ENCODE results near the gene SURF1. TPM values are rescaled to one million over a fixed set of nuclear protein-coding genes. Genes with fewer than 3 reads are reported as not detected.

SURF1 gene
- total and polyA plus RNA-seq, 10 of the 15 experiments (the other 5 are each of a cell fraction or from before 2014, with no cell fraction given) = 17.9 to 46.4 (median 29.6) TPM

DNA sequence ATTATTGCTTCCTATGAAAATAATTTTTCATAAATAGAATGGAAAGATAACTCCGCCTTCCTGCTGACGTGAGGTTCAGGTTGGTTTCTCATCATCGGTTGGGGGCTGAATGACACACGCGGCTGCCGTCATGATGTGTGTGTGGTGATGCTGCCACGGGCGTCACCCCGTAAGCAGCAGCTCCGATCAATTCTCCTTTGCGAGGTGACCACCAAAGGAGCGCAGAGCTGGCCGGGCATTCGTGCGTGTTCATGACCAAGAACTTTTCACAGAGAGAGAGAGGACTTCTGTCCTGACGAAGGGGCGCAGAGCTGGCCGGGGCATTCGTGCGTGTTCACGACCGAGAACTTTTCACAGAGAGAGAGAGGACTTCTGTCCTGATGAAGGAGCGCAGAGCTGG lies 50.6 kb downstream of the SURF1 start:
- ATAC-seq = no peak
- in situ Hi-C loops (cut with MboI) (no loop called here), intact Hi-C loops (cut with micrococcal nuclease; ENCODE audit: unreplicated experiment) (no loop called here)
- Histone ChIP-seq H3K9ac (ENCODE audit: control insufficient read depth, insufficient read depth, low read length) (no peak overlapping the region), H4K20me1 (ENCODE audit: control insufficient read depth, insufficient read depth) (no peaks in the 10 kb centered on the region), H3K9me3 (replicated peaks; ENCODE audit: control insufficient read depth, insufficient read depth, low read length) (no peaks in the 10 kb centered on the region; the same call in 2 of the 3 replicates), H3K4me2 (ENCODE audit: control insufficient read depth, insufficient read depth) (no peak overlapping the region), H3K27ac (ENCODE audit: control insufficient read depth, insufficient read depth) (no peak overlapping the region), H3K36me3 (ENCODE audit: control insufficient read depth in 2 of 2, insufficient read depth in 2 of 2, low read length in 1 of 2) (no peaks in the 10 kb centered on the region), H3K4me1 (ENCODE audit: control insufficient read depth, insufficient read depth, low read length) (no peaks in the 10 kb centered on the region), H3K27me3 (replicated peaks in 1 of 2; ENCODE audit: control insufficient read depth in 2 of 2, insufficient read depth in 2 of 2, low read length in 1 of 2) (no peaks in the 10 kb centered on the region; a peak in 1 of 4 replicates), H2AFZ (ENCODE audit: control insufficient read depth, low read depth, low read length) (no peak overlapping the region), H3K4me3 (no peak overlapping the region), H3K79me2 (ENCODE audit: control insufficient read depth, insufficient read depth, low read length) (no peaks in the 10 kb centered on the region)
- 59% methylated on average over 16 of the region's 23 CpGs for WGBS (ENCODE audit: insufficient coverage, insufficient replicate concordance, low lambda C conversion rate, missing lambda C conversion rate)
- CTCF ChIA-PET = no interaction called here
- no TSS peak for BruUV-seq (replicated peaks)
- POLR2A ChIA-PET = no interaction called here
- RAD21 ChIA-PET (ENCODE audit: unreplicated experiment) = no interaction called here
- no peak for DNase-seq (ENCODE audit: low read depth, low spot score)
- TF ChIP-seq NRF1 (conservative IDR thresholded peaks at IDR 0.05; ENCODE audit: low read depth, low read length) (no peak), ELK1 (IDR thresholded peaks at IDR 0.05; ENCODE audit: low read depth, low read length) (no peak), MAX (IDR thresholded peaks at IDR 0.05; ENCODE audit: low read depth, low read length) (no peak)
- SMC1A ChIA-PET (ENCODE audit: uncharacterized antibody, unreplicated experiment) = no interaction called here
- no peak for FAIRE-seq

GRCh38 chr9:133304477-133305377 lies 51.6 kb downstream of the SURF1 start:
- H3K27ac ChIP-seq (ENCODE audit: control insufficient read depth, insufficient read depth) = no peak overlapping the region
- BruUV-seq (replicated peaks) = no TSS peak
- no peaks in the 10 kb centered on the region for H3K36me3 ChIP-seq (ENCODE audit: control insufficient read depth in 2 of 2, insufficient read depth in 2 of 2, low read length in 1 of 2)
- intact Hi-C loops (cut with micrococcal nuclease; ENCODE audit: unreplicated experiment) = no loop called here
- H3K79me2 ChIP-seq (ENCODE audit: control insufficient read depth, insufficient read depth, low read length) = no peaks in the 10 kb centered on the region
- no peaks in the 10 kb centered on the region for H3K4me1 ChIP-seq (ENCODE audit: control insufficient read depth, insufficient read depth, low read length)
- DNase-seq (ENCODE audit: low read depth, low spot score) (no peak), ATAC-seq (no peak), FAIRE-seq (no peak)
- in situ Hi-C loops (cut with MboI) = no loop called here
- no peaks in the 10 kb centered on the region for H4K20me1 ChIP-seq (ENCODE audit: control insufficient read depth, insufficient read depth)
- CTCF ChIA-PET = no interaction called here
- H2AFZ ChIP-seq (ENCODE audit: control insufficient read depth, low read depth, low read length) = no peak overlapping the region
- H3K4me3 ChIP-seq = no peak overlapping the region
- H3K4me2 ChIP-seq (ENCODE audit: control insufficient read depth, insufficient read depth) = no peak overlapping the region
- H3K27me3 ChIP-seq (replicated peaks in 1 of 2; ENCODE audit: control insufficient read depth in 2 of 2, insufficient read depth in 2 of 2, low read length in 1 of 2) = no peaks in the 10 kb centered on the region; a peak in 2 of 4 replicates
- SMC1A ChIA-PET (ENCODE audit: uncharacterized antibody, unreplicated experiment) = no interaction called here
- RAD21 ChIA-PET (ENCODE audit: unreplicated experiment) = no interaction called here
- H3K9ac ChIP-seq (ENCODE audit: control insufficient read depth, insufficient read depth, low read length) = no peak overlapping the region
- no peaks in the 10 kb centered on the region; the same call in 2 of the 3 replicates for H3K9me3 ChIP-seq (replicated peaks; ENCODE audit: control insufficient read depth, insufficient read depth, low read length)
- WGBS (ENCODE audit: insufficient coverage, insufficient replicate concordance, low lambda C conversion rate, missing lambda C conversion rate) = 49% methylated on average over 36 of the region's 38 CpGs
- POLR2A ChIA-PET = no interaction called here
- TF ChIP-seq MTA2 (IDR thresholded peaks at IDR 0.05; ENCODE audit: low read depth) (no peak), SREBF1 (IDR thresholded peaks at IDR 0.05; ENCODE audit: low read length) (no peak), MXI1 (IDR thresholded peaks at IDR 0.05; ENCODE audit: low read depth, low read length) (no peak), NBN (IDR thresholded peaks at IDR 0.05) (no peak), GABPA (IDR thresholded peaks at IDR 0.05; ENCODE audit: low read depth) (no peak)
- TF ChIP-seq, protein P1, sequence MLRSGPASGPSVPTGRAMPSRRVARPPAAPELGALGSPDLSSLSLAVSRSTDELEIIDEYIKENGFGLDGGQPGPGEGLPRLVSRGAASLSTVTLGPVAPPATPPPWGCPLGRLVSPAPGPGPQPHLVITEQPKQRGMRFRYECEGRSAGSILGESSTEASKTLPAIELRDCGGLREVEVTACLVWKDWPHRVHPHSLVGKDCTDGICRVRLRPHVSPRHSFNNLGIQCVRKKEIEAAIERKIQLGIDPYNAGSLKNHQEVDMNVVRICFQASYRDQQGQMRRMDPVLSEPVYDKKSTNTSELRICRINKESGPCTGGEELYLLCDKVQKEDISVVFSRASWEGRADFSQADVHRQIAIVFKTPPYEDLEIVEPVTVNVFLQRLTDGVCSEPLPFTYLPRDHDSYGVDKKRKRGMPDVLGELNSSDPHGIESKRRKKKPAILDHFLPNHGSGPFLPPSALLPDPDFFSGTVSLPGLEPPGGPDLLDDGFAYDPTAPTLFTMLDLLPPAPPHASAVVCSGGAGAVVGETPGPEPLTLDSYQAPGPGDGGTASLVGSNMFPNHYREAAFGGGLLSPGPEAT (IDR thresholded peaks at IDR 0.05; ENCODE audit: low read depth) = no peak
